Measurements from ENCODE around the gene CNTN6.

The CNTN6 gene

DNA sequence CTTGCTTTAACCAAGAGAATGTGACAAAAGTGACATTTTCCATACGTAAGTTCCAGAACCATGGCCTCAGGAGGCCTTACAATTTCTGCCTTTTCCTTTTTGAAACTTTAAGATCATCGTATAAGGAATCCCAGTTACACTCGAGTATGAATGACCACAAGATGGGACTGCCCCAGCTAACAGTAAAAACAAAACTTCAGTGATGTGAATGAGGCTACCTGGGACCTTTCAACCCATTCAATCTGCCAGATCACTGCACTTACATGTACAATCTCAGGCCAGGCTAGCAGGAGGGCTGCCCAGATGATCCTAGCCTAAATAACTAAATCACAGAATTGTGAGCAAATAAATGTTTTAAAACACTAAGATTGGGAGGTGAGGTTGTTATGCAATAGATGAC lies 328.8 kb downstream of the CNTN6 start:
- Histone ChIP-seq H4K20me1 (ENCODE audit: insufficient read depth, low read length, poor library complexity, severe bottlenecking) (no peaks in the 10 kb centered on the region), H3K9me3 (ENCODE audit: insufficient read depth, low read depth, low read length) (peaks cover 6% of the 10 kb centered on the region; the same call in 1 of the 2 replicates), H3K27me3 (ENCODE audit: insufficient read depth, low read length, poor library complexity, severe bottlenecking) (no peaks in the 10 kb centered on the region), H3K9ac (ENCODE audit: low read depth, low read length, poor library complexity, severe bottlenecking) (no peak overlapping the region), H3K9me2 (replicated peaks; ENCODE audit: low read depth, low read length) (no peaks in the 10 kb centered on the region), H3K79me2 (ENCODE audit: insufficient read depth, low read length) (no peaks in the 10 kb centered on the region), H3K36me3 (ENCODE audit: insufficient read depth, low read length) (no peaks in the 10 kb centered on the region), H3K4me3 (ENCODE audit: low read length, poor library complexity, severe bottlenecking) (no peak overlapping the region), H2AFZ (ENCODE audit: low read length) (no peak overlapping the region), H3K4me1 (ENCODE audit: insufficient read depth, low read length, poor library complexity, severe bottlenecking) (no peaks in the 10 kb centered on the region), H3K4me2 (ENCODE audit: low read depth, low read length, poor library complexity, severe bottlenecking) (no peak overlapping the region), H3F3A (ENCODE audit: low read depth) (no peaks in the 10 kb centered on the region)
- TF ChIP-seq EZH2phosphoT487 (IDR thresholded peaks at IDR 0.05; ENCODE audit: borderline replicate concordance), result no peak
- TF ChIP-seq, protein P1, sequence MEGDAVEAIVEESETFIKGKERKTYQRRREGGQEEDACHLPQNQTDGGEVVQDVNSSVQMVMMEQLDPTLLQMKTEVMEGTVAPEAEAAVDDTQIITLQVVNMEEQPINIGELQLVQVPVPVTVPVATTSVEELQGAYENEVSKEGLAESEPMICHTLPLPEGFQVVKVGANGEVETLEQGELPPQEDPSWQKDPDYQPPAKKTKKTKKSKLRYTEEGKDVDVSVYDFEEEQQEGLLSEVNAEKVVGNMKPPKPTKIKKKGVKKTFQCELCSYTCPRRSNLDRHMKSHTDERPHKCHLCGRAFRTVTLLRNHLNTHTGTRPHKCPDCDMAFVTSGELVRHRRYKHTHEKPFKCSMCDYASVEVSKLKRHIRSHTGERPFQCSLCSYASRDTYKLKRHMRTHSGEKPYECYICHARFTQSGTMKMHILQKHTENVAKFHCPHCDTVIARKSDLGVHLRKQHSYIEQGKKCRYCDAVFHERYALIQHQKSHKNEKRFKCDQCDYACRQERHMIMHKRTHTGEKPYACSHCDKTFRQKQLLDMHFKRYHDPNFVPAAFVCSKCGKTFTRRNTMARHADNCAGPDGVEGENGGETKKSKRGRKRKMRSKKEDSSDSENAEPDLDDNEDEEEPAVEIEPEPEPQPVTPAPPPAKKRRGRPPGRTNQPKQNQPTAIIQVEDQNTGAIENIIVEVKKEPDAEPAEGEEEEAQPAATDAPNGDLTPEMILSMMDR (conservative IDR thresholded peaks at IDR 0.05; ENCODE audit: low read length), result no peak

DNA sequence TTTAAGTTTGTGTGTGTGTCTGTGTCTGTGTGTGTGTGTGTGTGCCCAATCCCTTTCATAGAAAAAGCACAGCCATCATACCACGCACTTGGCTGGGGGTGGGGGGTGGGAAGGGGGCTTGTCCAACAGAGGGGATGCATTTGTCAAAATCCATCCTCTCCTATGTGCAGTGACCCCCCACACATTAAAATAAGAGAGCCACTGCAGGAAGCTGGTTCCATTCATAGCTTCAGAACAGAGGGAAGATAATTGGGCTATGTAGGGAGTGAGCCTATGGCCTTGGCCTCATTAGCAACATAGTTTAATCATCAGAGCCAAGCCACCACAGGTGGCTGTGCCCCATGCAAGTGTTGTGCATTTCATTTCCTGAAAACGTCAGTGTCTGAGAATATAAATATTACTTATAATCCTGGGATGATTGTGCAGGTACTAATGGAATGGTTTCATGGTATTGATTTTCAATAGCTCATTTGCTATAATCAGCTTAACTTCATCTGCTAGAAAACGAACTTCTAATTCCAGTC lies 330.8 kb downstream of the CNTN6 start:
- no peak overlapping the region for H3K9ac ChIP-seq (ENCODE audit: low read depth, low read length, poor library complexity, severe bottlenecking)
- H3K4me3 ChIP-seq (ENCODE audit: low read length, poor library complexity, severe bottlenecking), result no peak overlapping the region
- no peaks in the 10 kb centered on the region for H4K20me1 ChIP-seq (ENCODE audit: insufficient read depth, low read length, poor library complexity, severe bottlenecking)
- H3K4me2 ChIP-seq (ENCODE audit: low read depth, low read length, poor library complexity, severe bottlenecking), result no peak overlapping the region
- H3F3A ChIP-seq (ENCODE audit: low read depth), result no peaks in the 10 kb centered on the region
- H3K36me3 ChIP-seq (ENCODE audit: insufficient read depth, low read length), result no peaks in the 10 kb centered on the region
- no peaks in the 10 kb centered on the region for H3K27me3 ChIP-seq (ENCODE audit: insufficient read depth, low read length, poor library complexity, severe bottlenecking)
- H3K9me2 ChIP-seq (replicated peaks; ENCODE audit: low read depth, low read length), result no peaks in the 10 kb centered on the region
- TF ChIP-seq, protein P1 (conservative IDR thresholded peaks at IDR 0.05; ENCODE audit: low read length), result no peak
- no peak for TF ChIP-seq EZH2phosphoT487 (IDR thresholded peaks at IDR 0.05; ENCODE audit: borderline replicate concordance)
- peaks cover 3% of the 10 kb centered on the region; the same call in 1 of the 2 replicates for H3K9me3 ChIP-seq (ENCODE audit: insufficient read depth, low read depth, low read length)
- no peak overlapping the region for H2AFZ ChIP-seq (ENCODE audit: low read length)
- no peaks in the 10 kb centered on the region for H3K4me1 ChIP-seq (ENCODE audit: insufficient read depth, low read length, poor library complexity, severe bottlenecking)
- no peaks in the 10 kb centered on the region for H3K79me2 ChIP-seq (ENCODE audit: insufficient read depth, low read length)

DNA sequence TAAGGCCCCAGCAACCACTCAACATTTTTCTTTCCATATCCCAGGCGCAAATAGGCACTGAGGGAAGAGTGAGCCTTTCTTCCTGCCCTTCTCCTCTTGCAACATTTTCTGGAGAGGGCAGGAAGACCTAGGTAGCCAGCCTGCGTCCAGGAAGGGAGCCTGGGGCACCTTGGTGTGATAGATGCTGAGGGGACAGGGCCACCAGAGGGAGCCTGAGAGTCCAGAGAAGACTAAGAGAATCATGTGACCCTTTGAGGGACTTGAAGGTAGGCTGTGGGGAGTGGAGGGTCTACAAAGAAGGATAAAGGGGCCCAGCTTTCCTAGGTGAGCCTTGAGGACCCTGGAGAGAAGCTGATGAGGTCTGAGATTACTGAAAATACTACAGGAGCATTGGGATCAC lies 346.6 kb downstream of the CNTN6 start:
- no peak for TF ChIP-seq EZH2phosphoT487 (IDR thresholded peaks at IDR 0.05; ENCODE audit: borderline replicate concordance)
- TF ChIP-seq, protein P1 (conservative IDR thresholded peaks at IDR 0.05; ENCODE audit: low read length), result peak; percentile 48
- no peak overlapping the region for H3K4me3 ChIP-seq (ENCODE audit: low read length, poor library complexity, severe bottlenecking)
- H3K79me2 ChIP-seq (ENCODE audit: insufficient read depth, low read length), result no peaks in the 10 kb centered on the region
- H4K20me1 ChIP-seq (ENCODE audit: insufficient read depth, low read length, poor library complexity, severe bottlenecking), result no peaks in the 10 kb centered on the region
- no peak overlapping the region for H2AFZ ChIP-seq (ENCODE audit: low read length)
- H3K36me3 ChIP-seq (ENCODE audit: insufficient read depth, low read length), result no peaks in the 10 kb centered on the region
- no peaks in the 10 kb centered on the region; the same call in 1 of the 2 replicates for H3K9me3 ChIP-seq (ENCODE audit: insufficient read depth, low read depth, low read length)
- no peaks in the 10 kb centered on the region for H3K27me3 ChIP-seq (ENCODE audit: insufficient read depth, low read length, poor library complexity, severe bottlenecking)
- no peak overlapping the region for H3K4me2 ChIP-seq (ENCODE audit: low read depth, low read length, poor library complexity, severe bottlenecking)
- no peaks in the 10 kb centered on the region for H3K9me2 ChIP-seq (replicated peaks; ENCODE audit: low read depth, low read length)
- H3K9ac ChIP-seq (ENCODE audit: low read depth, low read length, poor library complexity, severe bottlenecking), result no peak overlapping the region
- no peaks in the 10 kb centered on the region for H3K4me1 ChIP-seq (ENCODE audit: insufficient read depth, low read length, poor library complexity, severe bottlenecking)
- H3F3A ChIP-seq (ENCODE audit: low read depth), result no peaks in the 10 kb centered on the region
